ENCODE results near the gene KISS1R.

DNA sequence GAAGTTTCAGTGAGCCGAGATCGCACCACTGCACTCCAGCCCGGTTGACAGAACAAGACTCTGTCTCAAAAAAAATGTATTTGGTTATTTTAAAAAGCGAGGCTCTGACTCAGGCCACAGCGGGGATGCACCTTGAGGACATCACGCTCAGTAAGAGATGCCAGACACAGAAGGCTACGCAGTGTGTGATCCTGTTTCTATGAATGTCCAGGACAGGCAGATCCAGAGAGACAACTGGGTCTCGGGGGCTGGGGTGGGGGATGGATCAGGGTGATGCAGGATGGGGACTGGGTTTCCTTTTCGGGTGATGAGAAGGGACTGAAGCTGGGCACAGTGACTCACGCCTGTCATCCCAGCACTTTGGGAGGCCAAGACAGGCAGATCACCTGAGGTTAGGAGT, 29.5 kb upstream of the KISS1R start:
- TF ChIP-seq, protein P1, sequence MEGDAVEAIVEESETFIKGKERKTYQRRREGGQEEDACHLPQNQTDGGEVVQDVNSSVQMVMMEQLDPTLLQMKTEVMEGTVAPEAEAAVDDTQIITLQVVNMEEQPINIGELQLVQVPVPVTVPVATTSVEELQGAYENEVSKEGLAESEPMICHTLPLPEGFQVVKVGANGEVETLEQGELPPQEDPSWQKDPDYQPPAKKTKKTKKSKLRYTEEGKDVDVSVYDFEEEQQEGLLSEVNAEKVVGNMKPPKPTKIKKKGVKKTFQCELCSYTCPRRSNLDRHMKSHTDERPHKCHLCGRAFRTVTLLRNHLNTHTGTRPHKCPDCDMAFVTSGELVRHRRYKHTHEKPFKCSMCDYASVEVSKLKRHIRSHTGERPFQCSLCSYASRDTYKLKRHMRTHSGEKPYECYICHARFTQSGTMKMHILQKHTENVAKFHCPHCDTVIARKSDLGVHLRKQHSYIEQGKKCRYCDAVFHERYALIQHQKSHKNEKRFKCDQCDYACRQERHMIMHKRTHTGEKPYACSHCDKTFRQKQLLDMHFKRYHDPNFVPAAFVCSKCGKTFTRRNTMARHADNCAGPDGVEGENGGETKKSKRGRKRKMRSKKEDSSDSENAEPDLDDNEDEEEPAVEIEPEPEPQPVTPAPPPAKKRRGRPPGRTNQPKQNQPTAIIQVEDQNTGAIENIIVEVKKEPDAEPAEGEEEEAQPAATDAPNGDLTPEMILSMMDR (IDR thresholded peaks at IDR 0.05; ENCODE audit: poor library complexity), result no peak
- TF ChIP-seq EZH2 (IDR thresholded peaks at IDR 0.05; ENCODE audit: borderline replicate concordance) (no peak), EZH2phosphoT487 (IDR thresholded peaks at IDR 0.05; ENCODE audit: low read depth, severe bottlenecking, unreplicated experiment) (no peak)

Measured in hepatocyte (in vitro differentiated cells).